Inferior parietal cortex (tissue), 1 donor: ENCODE data around the gene HSPA9.

ENCODE experiments used
- DNase-seq: peaks from one replicate; pipeline ENCODE4 v3.0.0-alpha.2; 2016; ENCODE audit errors: extremely low spot score

The HSPA9 gene

DNA sequence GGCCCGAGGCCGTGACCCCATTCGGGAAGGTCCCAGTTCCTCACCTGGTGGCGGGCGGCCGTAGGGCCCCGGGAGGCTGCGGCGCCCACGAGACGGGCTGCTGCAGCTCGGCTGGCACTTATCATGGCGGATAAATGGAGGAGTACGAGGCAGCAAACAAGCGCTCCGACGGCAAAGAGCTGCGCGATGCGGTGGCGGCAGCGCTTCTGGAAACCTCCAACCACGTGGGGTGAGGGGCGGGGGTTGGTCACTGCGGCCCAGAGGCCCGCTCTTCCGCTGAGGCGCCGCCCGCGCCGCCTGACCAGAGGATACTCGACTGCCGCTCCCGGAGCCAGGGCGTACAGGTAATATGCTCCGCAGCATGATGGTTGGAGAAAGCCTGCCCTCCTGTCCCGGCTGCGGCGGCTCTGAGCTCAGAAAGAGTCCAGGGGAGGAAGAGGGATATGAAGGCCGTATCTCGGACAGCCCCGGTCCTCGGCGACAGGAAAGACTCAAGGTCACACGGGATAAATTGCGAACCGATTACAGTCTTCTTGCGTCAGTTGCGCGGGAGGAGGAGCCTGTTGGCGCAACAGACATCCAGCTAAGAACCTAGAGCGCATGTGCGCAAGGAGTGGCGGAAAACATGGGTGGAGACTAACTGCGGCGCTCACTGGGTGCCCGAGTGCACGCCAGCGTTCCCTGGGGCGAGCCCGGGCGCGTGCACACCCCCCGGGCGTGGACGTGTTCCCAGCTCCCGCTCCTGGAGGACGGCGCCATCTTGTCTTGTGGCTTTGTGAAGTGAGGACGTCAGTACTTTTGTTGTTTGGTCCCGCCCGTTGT is at the start of gene HSPA9:
Gene HSPA9 (minus strand): TSS at position 208 of the 822 bp plus-strand sequence. CDS start 83 bp downstream, at position 125.
- peak; percentile 100 for DNase-seq

DNA sequence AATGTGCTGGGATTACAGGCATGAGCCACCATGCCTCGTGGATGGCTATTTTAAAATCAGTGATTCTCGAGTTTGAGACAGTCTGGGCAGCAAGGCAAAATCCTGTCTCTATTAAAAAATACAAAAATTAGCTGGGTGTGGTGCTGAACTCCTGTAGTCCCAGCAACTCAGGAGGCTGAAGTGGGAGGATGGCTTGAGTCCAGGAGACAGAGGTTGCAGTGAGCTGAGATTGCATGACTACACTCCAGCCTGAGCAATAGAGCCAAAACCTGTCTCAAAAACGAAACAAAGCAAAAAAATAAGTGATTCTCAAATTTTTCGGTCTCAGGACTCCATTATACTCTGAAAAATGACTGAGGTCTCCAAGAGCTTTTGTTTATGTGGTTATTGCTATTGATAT is 47.9 kb upstream of the HSPA9 start:
- DNase-seq, result no peak

DNA sequence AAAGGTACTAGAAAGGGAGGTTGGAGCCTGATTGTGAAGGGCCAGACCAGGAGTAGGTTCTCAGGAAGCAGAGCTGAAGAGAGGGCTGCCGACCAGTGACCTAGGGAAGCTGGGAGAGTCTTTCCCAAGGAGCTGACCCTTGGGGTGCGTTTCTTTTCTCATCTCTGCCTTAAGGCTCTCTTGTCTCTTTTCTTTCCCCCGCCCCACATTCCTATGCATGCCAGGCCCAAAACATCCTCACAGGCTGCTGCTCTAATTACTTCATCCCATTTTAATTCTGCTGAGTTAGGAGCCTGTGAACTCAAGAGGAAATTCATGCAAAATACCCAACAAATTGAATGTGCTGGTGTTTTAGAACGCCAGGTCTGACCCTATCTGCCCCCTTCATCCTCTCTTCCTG is 46.9 kb upstream of the HSPA9 start:
- DNase-seq, result no peak

DNA sequence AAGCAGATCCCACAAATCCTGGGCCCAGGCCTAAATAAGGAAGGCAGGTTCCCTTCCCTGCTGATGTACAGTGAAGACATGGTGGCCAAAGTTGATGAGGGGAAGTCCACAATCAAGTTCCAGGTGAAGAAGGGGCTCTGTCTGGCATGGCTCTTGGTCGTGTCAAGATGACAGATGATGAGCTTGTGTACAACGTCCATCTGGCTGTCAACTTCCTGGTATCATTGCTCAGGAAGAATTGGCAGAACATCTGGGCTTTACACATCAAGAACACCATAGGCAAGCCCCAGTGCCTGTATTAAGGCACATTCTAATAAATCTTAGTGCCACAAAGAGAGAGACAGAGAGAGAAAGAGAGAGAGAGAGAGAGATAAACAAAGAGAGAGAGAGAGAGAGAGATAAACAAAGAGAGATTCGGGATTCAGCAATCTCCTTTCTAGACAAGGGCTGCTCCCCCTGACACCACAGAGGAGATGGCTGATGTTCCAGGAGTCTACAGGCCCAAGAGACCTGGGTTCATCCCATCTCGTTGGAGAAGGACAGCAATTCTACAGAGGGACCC is 45.5 kb upstream of the HSPA9 start:
- DNase-seq, result no peak

DNA sequence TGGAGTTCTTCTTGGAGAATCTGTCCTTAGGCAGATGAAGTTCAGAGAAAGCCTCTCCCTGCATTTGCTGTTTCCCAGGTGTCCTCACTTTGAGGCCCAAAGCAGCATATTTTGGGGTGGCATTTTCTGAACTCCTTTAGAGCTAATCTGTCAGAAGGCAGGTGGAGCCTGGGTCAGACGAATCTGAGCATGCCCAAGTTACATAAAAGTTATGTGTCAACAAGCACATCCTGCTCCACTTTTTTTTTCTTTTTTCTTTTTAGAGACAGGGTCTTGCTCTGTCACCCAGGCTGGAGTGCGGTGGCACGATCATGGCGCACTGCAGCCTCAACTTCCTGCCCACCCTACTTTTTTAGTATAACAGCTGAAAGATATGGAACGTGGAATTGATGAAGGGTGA is 41.3 kb upstream of the HSPA9 start:
- no peak for DNase-seq

DNA sequence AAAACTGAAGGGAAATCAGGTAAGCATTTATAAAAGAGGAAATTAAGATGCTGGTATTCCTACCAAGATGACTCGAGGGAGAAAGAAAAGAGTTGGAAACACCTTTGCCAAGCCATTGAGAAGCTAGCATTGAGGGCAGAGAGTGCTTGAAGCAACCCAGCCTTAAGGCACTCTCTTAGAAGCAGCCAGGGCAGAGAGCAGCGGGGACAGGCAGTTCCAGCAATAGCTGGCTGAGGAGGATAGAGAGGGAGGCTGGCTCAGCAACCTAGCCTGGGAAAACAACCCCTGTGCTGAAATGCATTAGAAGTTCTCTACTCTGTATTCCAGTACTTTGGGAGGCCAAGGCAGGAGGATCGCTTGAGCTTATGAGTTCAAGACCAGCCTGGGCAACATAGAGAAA is 40.3 kb upstream of the HSPA9 start:
- DNase-seq, result no peak

DNA sequence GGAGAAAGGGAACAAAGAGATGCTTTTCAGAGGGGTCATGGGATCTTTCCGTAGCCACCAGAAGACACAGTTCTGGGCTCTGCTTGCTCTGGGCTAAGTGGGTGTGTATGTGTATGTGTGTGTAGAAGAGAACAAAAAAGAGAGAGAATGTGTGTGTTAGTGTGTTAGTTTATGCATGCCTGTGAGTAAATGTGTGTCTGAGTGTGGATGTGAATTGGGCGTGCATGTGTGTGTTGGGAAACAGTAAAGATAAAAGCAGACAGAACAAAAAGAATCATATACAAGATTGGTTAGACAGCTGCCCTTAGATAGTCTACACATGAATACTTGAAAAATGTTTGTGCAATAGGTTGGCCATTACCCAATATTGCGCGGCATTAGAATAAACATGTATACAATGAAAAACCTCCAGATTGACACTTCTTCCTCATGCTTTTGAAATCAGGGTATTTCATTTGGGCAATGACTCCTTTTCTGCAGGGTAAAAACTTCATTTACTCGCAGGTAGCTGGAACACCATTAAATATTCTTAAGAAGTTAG is 36.5 kb upstream of the HSPA9 start:
- DNase-seq, result peak; percentile 54

DNA sequence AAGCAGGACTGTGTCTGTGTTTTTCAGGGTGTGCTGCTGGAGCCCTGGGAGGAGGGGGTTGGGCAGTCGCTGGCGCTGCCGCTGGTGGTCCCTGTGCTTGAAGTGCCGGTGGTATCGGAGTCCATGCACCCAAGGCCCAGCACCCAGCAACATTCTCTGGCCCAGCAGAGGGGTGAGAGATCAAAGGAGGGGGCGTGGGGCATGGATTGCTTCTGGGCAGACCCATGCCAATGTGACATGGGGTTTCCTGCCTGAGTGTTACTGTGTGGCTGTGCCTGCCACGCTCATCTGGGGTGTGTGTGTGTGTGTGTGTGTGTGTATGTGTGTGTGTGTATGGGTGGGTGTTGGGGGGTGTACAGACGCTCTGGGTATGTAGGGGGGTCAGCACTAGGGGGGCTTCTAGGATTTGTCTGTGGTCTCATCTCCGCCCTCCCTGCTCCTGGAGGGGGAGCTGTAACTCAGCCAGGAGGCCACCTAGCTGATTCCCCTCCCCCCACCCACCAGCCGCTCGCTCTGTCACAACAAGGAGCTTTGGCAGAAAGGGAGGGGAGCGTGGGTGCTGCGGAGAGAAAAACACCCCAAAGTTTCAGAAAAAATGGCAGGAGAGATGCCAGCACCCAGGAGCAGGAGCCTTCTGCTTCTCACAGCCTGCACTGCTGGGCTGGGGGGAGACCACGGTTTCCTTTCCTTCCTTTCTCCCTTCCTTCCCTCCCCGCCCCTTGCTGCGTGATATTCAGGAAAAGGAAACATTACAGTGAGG is 35.9 kb upstream of the HSPA9 start:
- peak; percentile 52 for DNase-seq

DNA sequence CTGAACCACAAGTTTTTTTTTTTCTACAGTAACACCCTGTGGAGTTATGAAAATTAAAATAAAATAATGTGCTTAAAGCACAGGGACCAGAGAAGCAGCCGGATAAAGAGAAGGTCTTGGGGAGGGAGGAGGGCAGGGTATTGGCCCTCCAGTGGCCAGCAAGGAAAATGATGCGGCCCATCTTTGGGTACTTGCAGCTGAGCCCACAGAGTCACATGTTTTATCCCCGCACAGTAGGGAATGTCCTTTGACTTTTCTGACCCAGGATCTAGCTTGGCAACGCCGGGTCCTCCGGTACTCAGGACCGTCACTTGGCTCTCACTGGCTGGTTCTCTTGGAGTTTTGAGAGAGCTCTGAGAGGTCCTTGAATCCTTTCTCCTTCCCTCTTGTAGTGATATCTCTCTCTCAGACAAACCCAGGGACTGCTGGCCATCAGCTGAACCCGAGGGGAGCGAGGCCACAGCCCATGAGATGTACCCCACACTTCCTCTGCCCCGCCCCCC is 35.3 kb upstream of the HSPA9 start:
- peak; percentile 54 for DNase-seq

DNA sequence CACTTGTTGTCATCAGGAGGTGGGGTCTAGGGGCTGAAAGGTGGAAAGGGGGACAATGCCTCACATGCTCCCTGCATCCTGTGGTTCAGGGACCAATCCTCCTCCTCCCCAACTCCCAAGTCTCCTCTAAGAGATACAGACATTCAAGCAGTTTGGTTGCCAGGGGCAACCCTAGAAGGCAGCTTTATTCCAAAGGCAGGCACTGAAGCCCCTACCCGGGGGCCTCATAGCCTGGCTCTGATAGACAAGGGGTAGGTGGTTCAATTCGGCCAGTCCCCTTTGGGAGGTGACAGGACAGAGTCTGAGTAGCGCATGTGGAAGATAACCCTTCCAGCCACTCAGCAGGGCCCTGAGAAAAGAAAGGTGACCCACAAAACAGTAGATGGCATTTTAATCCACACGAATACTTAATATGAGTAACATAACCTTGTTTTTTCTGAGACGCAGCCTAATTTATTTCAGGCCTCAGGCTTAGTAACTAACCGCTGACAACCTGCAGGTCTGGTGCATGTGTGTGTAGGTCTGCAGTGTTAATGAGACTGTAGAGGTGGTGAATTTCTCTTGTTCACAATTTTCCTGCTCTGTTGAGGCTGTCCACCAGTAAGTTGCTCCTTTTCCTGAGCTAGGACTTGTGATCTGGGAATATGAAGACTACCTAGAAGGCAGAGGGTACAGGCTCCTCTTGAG is 31.3 kb upstream of the HSPA9 start:
- DNase-seq, result no peak

DNA sequence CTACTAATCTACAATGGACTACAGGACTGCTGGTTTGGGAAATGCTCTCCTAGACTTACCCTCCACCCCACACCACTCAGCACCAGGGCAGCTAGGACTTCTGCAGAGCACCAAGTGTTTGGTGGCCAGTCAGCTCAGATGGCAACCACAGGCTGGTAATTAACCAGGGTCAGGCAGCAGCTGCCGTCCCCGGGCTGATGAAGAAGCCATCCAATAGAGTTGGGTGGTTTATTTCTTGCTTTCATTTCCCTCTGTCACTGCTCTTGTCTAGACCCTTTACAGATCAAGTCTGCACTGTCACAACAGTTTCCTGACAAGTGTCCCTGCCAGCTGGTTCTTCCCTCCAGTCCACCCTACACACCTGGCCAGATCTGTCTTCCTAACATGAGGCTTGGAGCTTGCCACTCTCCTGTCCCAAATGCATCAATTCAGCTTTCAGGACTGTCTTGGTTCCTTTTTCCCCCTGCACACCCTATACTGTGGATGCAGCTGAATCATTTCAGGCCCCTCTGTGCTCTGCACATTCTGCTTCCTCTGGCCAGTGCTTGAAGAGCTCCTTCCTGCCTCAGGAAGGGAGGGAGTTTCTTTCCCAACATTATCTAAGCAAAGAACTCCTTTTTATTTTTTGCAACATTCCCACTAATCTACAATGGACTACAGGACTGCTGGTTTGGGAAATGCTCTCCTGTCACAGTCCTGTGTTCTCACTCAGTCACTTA is 30.2 kb upstream of the HSPA9 start:
- DNase-seq, result no peak

DNA sequence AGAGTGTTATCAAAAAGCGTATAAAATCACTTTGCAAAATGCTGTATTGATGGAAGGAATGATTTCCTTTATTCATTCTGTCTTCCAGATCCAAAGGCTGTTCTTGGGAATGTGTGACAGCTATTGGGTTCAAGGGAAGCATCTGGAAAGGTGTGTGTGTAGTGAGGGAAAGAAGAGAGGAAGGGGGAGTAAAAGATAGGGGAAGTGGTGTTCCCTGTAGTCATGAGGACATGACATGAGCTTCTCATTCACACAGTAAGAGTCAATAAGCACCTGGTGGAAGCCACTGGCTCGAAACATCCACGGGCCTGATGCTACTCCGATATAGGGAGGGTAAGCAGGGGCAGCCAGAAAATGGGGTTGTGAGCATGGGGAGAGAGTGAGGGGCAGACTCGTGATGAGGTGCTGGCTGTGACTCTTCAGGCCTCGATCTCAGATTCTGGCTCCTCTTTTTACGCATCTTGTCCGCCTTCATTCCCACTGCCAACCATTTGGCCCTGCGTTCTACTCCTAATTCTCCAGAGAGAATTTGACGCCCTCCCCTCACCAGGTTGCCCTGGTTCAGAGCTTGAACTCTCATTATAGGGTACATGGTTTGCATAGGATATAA is 29.1 kb upstream of the HSPA9 start:
- DNase-seq, result no peak

DNA sequence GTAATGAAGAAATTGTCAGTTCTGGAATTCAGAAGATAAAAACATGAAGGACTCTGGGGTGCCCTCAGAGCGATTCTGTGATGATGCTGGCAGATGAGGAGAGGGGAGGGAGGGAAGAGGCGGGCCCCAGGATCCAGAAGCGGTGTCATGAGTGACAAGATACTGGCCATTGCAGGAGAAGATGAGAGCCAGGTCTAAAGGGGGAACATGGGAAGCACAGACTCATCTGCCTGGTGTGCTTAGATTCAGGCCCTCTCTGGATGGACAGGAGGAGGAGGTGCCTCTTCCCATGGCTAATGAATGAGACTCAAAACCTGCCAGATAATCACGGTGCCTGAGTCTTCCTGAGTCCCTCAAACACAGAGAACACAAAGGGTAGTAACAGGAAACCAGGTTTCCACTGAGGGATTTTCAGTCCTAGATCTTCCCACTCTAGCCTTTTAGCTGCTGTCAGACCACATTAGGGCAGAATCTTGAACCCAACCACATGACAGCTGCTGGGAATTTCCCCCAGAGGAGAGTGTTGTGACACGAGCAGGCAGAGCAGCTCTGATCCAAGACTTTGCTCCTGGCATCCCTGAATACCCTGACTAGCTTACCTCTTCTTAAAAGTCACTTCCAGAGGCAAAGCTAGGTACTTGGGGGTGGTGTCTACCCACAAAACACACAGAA is 28.2 kb upstream of the HSPA9 start:
- no peak for DNase-seq

DNA sequence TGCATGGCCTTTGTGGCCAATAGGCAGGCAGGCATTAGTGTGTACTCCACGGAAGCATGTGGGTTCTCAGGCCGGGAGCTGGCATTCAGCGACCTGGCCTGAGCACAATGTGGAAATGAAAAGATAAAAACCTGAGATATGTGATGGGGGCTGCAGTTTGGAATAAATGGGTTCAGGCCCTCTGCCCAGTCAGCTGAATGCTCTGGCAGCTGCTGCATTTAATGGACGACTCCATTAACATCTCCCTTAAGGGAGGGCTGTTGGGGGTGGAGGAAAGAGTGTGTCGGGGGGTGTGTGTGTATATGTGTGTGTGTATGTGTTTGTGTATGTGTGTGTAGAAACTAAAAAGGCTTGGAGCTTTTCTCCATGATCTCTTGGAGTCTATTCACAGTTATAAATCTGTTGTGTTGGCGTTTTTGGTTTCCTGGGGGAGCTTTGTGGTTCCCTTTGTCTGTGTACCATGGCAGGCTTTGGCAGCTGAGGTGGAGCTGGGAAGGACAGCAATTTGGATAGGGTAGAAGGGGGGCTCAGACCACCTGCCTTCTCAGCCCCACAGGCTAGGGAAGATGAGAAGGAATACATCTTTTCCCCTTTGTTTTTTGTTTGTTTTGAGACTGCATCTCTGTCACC is 27.3 kb upstream of the HSPA9 start:
- DNase-seq, result no peak

DNA sequence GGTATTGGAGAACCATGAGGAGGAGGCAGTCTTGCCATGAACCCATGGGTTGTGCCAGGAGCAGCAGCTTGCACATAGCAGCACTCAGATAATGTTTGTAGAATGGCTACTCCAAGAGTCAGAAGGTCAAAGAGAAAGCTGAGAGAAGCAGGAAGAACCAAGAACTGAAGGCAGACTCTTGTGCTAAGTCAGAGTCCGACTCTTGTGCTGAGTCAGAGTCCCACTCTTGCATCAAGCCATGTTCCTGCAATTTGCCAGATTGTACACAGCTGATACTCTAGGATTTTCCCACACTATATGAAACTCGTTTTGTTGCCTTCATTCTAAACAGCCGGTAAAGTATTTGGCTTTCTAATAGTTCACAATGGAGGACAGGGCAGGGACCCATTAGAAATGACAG is 26.2 kb upstream of the HSPA9 start:
- DNase-seq, result no peak

DNA sequence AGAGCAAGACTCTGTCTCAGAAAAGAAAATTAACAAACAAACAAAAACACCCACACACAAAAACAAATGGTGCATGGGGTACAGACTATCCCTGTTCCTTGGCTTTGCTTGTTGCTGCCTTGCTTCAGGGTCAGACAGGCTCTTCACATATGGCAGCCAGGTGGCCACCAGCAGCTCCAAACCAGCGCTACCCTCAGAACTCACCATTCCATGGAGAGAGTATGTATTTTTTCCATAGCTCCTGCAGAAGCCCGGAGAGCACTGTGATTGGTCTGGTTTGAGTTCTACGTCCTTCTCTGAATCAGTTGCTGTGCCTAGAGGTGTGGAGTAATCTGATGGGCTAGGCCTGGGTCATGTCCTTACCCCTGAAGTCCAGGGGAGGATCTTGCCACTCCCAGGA is 25.2 kb upstream of the HSPA9 start:
- no peak for DNase-seq

DNA sequence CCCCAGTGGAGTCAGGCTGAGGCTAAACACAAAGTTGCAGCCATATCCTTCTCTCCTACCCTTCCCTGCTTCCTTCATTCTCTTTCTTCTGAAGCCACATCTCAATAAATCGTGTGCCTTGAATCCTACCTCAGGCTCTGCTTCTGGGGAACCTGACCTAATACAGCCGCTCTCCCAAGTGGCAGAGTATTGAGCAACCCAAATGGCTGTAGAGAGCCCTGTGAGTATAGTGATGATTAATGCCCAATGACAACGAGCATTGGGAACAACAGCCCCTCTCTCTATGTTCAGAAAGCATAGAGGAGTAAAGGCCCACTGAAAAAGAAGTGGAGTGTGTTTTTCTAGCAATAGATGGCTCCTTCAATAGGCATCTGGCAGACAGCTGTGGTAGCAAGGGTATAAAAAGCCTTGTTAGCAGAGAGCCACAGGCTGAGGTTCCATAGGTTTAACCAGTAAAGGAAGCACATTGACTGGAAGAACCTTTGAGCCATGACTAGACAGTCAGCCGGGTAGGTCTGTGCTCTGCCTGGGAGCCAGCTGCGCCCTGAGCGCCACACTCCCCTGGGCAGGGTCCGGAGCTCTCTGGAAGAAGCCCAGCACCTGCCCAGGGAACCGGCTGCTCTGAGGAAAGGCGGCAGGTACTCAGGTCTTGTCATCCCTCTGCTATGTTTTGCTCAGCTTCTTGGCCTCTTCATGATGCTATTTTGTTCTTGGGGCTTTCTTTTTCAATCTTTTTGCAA is 22.6 kb upstream of the HSPA9 start:
- no peak for DNase-seq

DNA sequence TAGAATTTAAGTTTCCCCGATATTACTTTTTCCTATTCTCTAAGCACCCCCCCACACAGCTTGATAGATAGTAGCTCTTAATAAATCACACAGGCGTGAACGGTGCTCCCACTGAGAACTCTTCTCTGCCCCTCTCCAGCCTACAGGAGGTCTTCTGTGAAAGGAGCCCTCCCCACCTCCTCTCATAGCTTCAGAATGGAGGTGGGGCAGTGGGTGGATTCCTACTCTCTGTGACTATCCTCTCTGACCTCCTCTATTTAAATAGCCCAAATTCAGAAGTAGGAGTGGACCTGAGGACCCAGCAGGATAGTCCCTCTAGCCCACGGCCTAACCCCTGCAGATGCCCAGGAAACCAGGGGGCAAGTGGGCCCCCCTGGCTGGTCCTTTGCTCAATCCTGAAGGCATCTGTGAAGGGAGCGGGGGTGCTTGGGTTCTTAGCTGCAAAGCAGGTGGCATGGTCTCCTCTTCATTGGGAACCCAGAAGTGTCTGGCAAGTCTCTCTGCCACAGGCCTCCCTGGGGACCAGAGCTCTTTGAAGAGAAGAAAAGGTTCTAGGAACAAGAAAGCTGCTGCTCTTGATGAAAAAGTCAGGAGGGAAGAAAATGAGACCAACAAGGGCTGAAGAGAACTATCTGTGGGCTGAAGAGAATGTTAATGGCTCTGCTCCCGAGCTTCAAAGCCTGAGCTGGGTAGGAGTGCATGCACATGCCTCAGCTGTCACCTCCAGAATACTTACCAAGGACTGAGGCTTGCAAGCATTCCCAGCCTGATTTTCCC is 21.1 kb upstream of the HSPA9 start:
- no peak for DNase-seq
